ENCODE measurements around the gene ADGRV1. TPM values are rescaled to one million over a fixed set of nuclear protein-coding genes. Genes with fewer than 3 reads are reported as not detected.

Gene ADGRV1
- total and polyA plus RNA-seq, 9 of the 15 experiments (the other 6 are each of a cell fraction or from before 2014, with no cell fraction given), result 21.7 to 156 (median 58.2) TPM

DNA sequence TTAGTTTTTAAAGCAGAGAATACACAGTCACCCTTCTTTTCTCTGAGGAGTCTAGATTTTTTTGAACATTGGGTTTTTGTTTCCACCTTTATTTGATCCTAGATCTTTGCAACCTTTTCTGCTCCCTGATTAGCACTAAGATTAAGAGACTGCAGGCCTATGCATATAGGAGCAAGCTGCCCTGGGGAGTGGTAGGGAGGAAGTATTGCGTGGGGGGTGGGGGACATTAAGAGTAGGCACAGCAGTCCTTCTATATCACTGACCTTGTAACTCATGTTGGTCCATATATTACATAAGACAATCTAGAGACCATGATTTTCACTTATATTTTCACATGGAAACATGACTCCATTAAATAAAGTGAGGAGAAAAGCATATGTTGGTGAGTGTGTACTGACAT lies 149.1 kb downstream of the ADGRV1 start (continued):
- no peak for TF ChIP-seq MYNN (IDR thresholded peaks at IDR 0.05)
- TF ChIP-seq MYNN (CRISPR knock-in tag; IDR thresholded peaks at IDR 0.05), result no peak
- TF ChIP-seq TCF3 (CRISPR knock-in tag; IDR thresholded peaks at IDR 0.05), result no peak
- TF ChIP-seq RFX7 (CRISPR knock-in tag; IDR thresholded peaks at IDR 0.05), result no peak
- no peak for TF ChIP-seq POLR2G (IDR thresholded peaks at IDR 0.05; ENCODE audit: low read depth, low read length)
- TF ChIP-seq TAF9B (IDR thresholded peaks at IDR 0.05; ENCODE audit: partially characterized antibody), result no peak
- TF ChIP-seq SETDB1 (IDR thresholded peaks at IDR 0.05; ENCODE audit: low read length), result no peak

DNA sequence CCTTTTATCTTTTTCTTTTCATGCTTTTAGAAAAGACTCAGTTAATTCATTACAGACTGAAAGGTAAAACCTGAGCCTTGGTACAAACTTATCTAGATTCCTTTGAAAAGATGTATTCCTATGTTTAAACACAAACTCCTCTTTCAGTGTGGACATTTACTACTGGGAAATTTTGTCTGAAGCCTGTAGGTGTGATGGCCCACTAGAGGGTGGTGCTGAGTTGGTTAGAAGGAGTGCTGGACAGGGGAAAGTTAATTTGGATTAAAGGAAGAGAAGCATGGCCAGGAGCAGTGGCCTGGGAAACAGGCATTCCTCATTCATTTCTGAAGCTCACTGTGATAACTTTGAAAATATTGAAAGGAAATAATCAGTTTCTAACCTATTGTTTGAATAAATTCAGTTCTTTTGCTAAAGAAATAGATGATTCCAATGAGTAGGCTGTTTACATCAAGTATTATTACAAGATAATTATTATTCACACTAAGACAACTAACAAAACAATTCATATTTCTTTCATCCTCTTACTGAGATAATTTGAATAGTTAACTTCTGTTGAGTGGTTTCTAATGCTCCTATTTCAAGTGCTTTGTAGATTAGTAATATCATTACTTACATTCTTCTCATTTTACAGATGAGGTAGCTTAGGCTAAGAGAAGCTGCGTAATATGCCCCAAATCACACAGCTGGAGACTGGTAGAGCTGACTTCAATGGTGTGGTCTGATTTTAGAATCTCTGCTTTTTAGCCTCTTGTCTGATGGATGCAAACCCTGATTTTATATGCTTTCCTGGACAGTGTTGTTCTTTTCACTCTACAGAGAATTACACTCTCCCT lies 150.9 kb downstream of the ADGRV1 start:
- no peaks in the 10 kb centered on the region for H3K27me3 ChIP-seq (ENCODE audit: control insufficient read depth in 2 of 2, insufficient read depth in 2 of 2, low read length in 2 of 2)
- no peaks in the 10 kb centered on the region for H4K20me1 ChIP-seq (replicated peaks; ENCODE audit: control insufficient read depth, insufficient read depth, low read length)
- in situ Hi-C loops (cut with MboI), result no loop called here
- CTCF ChIA-PET (ENCODE audit: low intra/inter-chr PET ratio), result interaction anchor here (0.7 to 2.5 kb wide), 4 partner anchors 12 to 179 kb away, joined by 3 to 19 read pairs (median 3); no protein-coding TSS in a partner anchor
- intact Hi-C loops (cut with micrococcal nuclease), result loop anchor here (1.0 to 10.0 kb wide), 3 partner anchors 74 to 265 kb away; no protein-coding TSS in a partner anchor
- ATAC-seq (peak; percentile 94), FAIRE-seq (peak; percentile 73), DNase-seq (ENCODE audit: extremely low read depth in 1 of 4, low spot score in 3 of 4) (peak; percentile 20 to 75 (median 45))
- peaks cover 89% of the 10 kb centered on the region for H3K36me3 ChIP-seq (ENCODE audit: control insufficient read depth, insufficient read depth, low read length)
- H3K79me2 ChIP-seq (ENCODE audit: control insufficient read depth, insufficient read depth, low read length), result no peaks in the 10 kb centered on the region
- no peak overlapping the region for H2AFZ ChIP-seq (ENCODE audit: low read depth, low read length)
- no peak overlapping the region for H3K4me3 ChIP-seq
- H3K9me1 ChIP-seq (ENCODE audit: control insufficient read depth, insufficient read depth, low read length), result no peaks in the 10 kb centered on the region
- POLR2A ChIA-PET, result no interaction called here
- no peak overlapping the region for H3K27ac ChIP-seq (ENCODE audit: extremely low read depth, low read depth, low read length)
- H3K4me2 ChIP-seq (ENCODE audit: insufficient read depth, low read length), result no peak overlapping the region
- no peaks in the 10 kb centered on the region for H3K9me3 ChIP-seq (replicated peaks; ENCODE audit: control insufficient read depth, insufficient read depth, low read depth, low read length)
- H3K4me1 ChIP-seq (replicated peaks in 1 of 2; ENCODE audit: control insufficient read depth in 2 of 2, insufficient read depth in 2 of 2, low read length in 2 of 2), result no peaks in the 10 kb centered on the region
- no peak overlapping the region for H3K9ac ChIP-seq (ENCODE audit: insufficient read depth in 1 of 2, low read depth in 2 of 2, low read length in 2 of 2)
- WGBS (ENCODE audit: insufficient coverage, low coverage, missing lambda C conversion rate), result 94% methylated on average over 1 of the region's 1 CpG
- BruUV-seq (replicated peaks), result no TSS peak
- TF ChIP-seq ZNF347 (CRISPR knock-in tag; IDR thresholded peaks at IDR 0.05; ENCODE audit: low read depth), result no peak
- no peak for TF ChIP-seq NFYB (IDR thresholded peaks at IDR 0.05; ENCODE audit: extremely low read depth, insufficient read length)
- no peak for TF ChIP-seq RFX7 (CRISPR knock-in tag; IDR thresholded peaks at IDR 0.05)
- no peak for TF ChIP-seq KLF10 (CRISPR knock-in tag; IDR thresholded peaks at IDR 0.05)
- TF ChIP-seq, protein P1, sequence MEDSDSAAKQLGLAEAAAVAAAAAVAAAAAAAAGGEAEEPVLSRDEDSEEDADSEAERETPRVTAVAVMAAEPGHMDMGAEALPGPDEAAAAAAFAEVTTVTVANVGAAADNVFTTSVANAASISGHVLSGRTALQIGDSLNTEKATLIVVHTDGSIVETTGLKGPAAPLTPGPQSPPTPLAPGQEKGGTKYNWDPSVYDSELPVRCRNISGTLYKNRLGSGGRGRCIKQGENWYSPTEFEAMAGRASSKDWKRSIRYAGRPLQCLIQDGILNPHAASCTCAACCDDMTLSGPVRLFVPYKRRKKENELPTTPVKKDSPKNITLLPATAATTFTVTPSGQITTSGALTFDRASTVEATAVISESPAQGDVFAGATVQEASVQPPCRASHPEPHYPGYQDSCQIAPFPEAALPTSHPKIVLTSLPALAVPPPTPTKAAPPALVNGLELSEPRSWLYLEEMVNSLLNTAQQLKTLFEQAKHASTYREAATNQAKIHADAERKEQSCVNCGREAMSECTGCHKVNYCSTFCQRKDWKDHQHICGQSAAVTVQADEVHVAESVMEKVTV (CRISPR knock-in tag; IDR thresholded peaks at IDR 0.05), result 0 out of 2 replicates have a peak, but pooled peaks have one; percentile 31
- peak; percentile 43; the same call in 1 of the 2 replicates for TF ChIP-seq SMC3 (conservative IDR thresholded peaks at IDR 0.05; ENCODE audit: insufficient read depth, low read depth, low read length)
- TF ChIP-seq, protein P2, sequence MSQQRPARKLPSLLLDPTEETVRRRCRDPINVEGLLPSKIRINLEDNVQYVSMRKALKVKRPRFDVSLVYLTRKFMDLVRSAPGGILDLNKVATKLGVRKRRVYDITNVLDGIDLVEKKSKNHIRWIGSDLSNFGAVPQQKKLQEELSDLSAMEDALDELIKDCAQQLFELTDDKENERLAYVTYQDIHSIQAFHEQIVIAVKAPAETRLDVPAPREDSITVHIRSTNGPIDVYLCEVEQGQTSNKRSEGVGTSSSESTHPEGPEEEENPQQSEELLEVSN (IDR thresholded peaks at IDR 0.05; ENCODE audit: borderline replicate concordance in 1 of 2, extremely low read depth in 1 of 2, insufficient read depth in 1 of 2, insufficient read length in 1 of 2, low read depth in 1 of 2, low read length in 1 of 2, poor library complexity in 1 of 2, severe bottlenecking in 1 of 2), result no peak
- TF ChIP-seq, protein P3, sequence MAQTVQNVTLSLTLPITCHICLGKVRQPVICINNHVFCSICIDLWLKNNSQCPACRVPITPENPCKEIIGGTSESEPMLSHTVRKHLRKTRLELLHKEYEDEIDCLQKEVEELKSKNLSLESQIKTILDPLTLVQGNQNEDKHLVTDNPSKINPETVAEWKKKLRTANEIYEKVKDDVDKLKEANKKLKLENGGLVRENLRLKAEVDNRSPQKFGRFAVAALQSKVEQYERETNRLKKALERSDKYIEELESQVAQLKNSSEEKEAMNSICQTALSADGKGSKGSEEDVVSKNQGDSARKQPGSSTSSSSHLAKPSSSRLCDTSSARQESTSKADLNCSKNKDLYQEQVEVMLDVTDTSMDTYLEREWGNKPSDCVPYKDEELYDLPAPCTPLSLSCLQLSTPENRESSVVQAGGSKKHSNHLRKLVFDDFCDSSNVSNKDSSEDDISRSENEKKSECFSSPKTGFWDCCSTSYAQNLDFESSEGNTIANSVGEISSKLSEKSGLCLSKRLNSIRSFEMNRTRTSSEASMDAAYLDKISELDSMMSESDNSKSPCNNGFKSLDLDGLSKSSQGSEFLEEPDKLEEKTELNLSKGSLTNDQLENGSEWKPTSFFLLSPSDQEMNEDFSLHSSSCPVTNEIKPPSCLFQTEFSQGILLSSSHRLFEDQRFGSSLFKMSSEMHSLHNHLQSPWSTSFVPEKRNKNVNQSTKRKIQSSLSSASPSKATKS (CRISPR knock-in tag; IDR thresholded peaks at IDR 0.05), result no peak

Data from K562 (cell line).